Fibroblast of skin of back (primary cell): Measurements from ENCODE around the gene CREB1.
A peak's percentile ranks its signal among the peaks of the same experiment; 100 is the strongest.

ENCODE experiments used
- DNase-seq: peaks from one replicate; pipeline ENCODE4 v3.0.0-alpha.2; 2013

Gene CREB1

DNA sequence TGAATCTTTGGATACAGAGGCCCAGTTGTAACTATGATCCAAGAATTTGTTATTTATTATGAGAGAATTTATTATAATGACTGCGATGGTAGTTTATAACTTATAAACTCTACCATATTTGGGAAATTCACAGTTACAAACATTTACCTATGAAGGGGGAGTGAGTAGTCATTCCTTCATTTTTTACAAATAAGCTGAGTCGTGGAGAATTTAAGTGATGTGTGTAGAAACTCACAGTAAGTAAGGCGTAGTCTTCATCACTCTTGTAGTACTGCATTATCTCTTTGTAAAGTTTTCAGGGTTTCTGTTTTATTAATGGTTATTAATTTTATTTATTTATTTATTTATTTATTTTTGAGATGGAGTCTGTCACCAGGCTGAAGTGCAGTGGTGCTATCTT, 13.5 kb downstream of the CREB1 start:
- DNase-seq = no peak

DNA sequence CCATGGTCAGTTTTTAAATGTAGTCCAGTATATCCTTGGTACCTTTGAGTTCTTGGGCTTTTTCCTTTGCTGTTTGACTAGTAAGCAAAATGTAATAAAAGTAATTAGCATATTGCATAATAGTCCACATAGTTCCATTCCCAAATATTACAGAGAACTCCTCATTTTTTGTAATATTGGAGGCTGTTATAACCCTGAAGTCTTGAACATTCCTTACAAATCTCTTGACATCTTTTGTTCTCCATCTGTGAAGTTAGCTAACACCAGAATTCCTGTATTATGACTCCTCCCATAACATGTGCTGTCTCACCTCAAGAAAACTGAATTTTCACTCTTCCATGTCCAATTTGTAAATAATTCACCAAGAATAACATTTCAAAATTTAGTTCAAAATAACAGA, 17.1 kb downstream of the CREB1 start:
- no peak for DNase-seq

DNA sequence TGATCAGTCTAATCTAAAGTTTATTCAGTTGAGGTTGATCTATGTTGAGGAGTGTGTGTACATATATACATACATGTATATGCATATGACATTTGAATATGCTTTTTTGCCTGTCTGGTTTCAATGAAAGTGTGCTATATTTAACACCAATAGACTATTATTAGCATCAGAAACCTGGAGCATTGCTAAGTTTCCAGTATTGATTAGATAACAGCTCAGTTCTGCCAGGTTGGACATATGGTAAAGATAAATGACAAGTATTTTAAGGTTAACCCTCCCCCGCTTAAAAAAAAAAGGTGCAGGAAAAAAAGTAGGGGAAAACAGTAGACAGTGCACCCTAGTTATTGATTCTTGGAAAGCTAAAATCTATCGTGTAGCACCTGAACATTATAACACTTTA, 19.4 kb downstream of the CREB1 start:
- DNase-seq = no peak

DNA sequence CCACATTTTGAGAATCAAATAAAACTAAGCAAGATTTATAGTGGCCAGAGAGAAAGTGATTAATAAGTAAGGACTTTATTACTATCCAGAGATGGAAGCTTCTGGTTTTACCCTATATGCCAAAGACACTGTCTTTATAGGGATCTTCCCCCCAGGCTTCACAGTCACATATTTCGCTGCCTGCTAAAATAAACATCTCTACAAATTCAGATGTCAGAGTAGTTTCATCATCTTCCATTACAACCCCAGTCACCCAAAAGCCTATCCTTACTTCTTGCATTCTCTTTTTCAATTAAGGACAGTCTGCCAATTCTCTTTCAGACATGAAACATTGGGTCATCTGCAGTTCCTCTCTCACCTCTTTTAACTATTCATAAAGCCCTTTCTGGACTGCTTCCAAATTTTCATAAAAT, 28.3 kb downstream of the CREB1 start:
- peak; percentile 92 for DNase-seq

DNA sequence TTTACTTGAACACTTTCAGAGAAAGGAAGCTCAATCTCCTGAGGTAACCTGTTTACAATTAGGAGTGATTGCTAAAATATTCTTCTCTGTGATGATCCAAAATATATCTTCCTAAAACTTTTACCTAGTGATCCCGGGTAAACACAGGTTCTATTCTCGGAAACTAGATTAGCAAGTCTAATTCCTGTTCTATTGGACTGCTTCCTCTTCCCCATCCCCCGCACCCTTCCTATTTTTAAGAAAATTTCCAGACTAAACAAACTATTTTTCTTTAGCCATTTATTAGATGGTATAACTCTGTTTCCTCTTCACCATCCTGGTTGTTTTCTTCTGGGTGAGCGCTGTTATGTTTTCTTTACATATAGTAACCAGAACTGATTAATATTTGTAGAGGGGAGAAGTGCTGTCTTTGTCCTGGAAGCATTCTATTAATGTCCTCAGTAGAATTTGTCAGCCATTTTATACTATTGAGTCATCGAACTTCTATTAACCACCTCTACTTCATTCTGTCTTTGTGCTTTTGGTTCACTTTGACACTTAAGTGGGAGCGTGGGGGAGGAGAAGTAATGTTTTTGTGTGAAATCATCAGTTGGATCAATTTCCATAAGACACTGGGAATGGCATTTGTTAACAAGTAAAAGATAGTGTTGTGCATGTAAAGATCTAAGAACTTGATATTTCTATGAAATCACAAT, 31.8 kb downstream of the CREB1 start:
- DNase-seq = peak; percentile 28

DNA sequence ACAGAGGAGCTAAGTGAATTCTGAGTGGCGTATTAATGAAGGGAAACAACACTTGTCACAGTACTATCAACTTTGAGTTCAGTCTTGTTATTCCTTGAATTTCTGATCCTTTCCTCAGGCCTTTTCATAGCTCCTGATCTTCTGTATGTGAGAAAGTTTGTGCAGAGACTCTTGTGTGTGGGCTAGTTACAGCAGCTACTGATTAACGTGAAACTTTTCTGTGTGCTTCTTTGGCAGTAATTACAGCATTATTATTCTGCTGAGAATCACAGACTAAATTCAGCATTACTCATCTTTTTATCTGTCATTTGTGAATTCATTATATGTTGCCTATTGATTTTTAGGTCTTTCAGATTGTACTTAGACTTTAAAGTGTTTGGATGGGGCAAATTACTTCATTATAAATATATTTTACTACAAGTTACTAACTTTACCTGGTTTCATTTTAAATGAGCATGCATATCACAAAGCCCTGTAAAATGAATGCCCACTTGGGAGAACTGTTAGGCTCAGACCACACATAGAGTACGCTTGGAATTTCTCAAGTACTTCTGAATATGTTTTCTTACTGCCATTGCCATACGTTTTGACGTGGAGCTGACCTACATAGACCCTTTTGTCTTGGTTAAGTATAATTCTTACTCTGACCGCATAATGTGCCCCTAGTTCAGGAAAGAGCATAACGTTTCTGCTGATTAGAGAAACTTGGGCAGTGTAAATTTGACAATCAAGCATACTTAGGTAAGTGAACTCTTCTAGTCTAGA, 36.2 kb downstream of the CREB1 start:
- DNase-seq = no peak

DNA sequence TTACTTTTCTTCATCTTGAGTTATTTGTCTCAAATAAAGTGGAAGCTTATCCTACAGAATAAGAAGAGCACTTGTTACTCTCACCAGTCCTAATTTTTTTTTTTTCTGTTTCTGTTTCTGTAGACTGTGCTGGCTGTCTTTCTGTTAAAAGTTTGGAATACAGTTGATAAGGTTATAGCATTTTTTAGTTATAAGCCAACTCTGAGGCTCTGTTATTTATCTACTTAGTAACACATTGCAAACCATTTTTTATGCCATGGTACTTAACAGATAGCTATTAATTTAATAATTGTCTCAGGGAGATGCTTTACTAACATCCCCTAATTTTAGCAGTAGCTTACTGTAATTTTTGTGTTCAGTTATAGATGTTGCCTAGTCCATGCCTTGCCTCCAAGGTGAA, 37.9 kb downstream of the CREB1 start:
- DNase-seq = no peak

DNA sequence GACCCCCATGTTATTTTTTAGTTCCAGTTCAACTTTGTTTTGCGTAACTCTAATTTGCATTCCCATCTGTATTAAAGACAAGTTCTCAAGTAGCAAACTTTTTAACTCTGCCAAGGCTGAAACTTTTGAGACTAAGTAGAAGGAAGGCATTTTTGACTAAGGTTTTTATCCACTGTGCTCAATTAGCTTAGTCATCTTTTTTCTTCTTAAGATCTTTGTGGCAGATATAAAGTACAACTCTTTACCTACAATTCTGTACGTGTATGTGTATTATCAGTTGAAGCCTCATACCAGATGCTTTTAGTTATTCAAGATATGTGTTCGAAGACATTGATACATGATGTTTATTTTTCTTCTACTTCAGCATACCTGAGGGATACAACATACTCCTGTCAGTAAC, 41.6 kb downstream of the CREB1 start:
- no peak for DNase-seq

DNA sequence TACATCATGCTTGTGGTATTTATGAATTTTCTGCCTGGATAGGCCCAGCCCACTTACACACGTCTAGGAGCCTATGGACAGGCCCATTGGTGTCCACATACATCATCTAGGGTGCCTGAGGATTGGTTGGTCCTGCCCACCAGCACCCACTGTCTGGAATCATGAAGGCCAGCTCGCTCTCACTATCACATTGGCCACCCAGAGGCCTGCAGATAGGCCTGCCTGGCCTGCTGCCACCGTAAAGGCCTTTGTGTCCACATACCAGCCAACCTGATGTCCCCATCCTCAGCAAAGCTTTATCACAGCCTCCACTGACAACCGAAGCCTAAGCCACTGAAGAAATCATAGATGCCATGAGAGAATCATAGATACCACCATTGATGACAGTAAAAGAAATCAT, 55.2 kb downstream of the CREB1 start:
- no peak for DNase-seq

DNA sequence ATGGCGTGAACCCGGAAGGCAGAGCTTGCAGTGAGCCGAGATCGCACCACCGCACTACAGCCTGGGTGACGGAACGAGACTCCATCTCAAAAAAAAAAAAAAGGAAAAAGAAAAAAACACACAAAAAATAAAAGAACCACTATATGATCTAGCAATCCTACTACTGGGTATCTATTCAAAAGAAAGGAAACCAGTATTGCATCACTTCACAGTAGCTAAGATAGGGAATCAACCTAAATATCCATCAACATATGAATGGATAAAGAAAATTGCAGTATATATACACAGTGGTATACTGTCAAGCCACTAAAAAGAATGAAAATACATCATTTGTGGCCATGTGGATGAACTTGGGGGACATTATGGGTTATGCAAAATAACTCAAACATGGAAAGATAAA, 57.5 kb downstream of the CREB1 start:
- no peak for DNase-seq

DNA sequence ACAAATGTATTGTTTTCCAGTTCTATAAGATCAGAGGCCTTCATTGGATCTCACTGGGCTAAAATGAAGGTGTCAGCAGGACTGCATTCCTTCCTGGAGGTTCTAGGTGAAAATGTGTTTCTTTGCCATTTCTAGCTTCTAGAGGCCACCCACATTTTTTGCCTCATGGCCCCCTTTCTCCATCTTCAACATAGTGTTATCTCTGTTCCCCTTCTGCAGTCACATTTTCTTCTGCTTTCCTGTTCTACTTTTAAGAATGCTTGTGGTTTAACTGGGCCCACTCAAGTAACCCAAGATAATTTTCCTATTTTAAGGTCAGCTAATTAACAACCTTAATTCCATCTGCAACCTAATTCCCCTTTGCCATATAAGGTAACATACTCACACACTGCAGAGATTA, 59.4 kb downstream of the CREB1 start:
- DNase-seq = no peak

DNA sequence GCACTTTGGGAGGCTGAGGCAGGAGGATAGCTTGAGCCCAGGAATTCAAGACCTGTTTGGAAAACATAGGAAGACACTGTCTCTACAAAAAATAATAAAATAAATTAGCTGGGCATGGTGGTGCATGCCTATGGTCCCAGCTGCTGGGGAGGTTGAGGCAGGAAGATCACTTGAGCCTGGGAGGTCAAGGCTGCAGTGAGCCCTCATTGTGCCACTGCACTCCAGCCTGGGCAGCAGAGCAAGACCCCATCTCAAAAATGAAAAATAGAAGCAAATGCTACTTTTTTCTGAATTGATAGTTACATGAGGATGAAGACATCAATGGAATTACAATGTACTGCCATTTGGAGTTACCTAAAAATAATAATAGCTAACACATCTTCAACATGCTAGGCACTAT, 63.5 kb downstream of the CREB1 start:
- DNase-seq = no peak

DNA sequence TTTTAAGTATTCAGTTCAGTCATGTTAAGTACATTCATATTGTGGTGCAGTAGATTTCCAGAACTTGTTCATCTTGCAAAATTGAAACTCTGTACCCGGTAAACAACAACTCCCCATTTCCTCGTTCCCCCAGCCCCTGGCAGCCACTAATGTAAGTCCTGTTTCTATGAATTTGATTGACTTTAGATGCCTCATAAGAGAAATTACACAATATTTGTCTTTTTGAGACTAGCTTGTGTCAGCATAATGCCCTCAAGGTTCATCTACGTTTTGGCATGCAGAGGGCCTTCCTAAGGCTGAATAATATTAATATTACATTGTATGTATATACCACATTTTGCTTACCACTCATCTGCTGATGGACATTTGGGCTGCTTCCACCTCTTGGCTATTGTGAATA, 64.5 kb downstream of the CREB1 start:
- DNase-seq = no peak

DNA sequence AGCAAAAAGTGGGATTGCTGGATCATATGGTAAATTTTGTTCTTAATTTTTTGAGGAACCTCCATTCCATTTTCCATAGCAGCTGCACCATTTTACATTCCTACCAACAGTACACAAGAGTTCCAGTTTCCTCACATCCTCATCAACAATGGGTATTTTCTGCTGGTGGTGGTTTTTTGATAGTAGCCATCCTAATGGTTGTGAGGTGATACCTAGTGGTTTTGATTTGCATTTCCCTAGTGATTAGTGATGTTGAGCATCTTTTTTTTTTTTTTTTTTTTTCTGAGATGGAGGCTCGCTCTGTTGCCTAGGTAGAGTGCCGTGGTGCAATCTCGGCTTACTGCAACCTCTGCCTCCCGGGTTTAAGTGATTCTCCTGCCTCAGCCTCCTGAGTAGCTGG, 65.0 kb downstream of the CREB1 start:
- DNase-seq = no peak

DNA sequence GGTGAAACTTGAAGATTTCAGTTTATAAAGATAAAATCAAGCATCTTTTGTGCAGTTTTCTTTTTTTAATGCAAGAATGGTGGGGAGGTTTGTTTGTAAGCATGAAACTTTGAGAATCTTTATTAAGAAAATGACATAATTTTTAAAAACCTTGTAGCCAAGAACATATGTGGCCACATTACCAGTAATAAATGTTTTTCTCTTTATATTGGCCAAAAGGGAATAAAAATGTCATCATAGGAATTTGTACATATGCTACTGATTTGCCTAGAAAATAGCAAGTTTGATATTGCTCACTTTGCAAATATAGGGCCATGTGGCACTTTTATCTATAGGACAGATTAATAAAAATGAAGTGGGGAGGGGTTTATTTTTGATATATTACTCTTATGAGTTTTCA, 69.9 kb downstream of the CREB1 start:
- DNase-seq = no peak

DNA sequence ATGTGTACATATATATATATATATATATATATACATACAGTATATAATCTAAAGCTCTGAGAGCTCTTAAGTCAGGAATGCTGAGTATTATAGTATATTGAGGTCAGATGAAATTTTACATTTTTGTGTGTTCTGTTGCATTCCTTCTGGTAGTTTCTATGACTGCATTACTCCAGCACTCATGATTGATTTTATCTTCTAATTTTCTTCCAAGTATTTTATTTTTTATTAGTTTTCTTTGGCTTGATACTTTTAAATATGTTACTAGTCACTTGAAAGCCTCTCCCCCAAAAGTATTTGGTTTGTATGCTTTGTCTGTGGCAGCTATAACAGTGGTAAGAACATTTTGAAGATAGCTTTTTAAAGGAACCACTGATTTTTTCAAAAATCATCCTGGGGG, 70.5 kb downstream of the CREB1 start:
- peak; percentile 54 for DNase-seq

DNA sequence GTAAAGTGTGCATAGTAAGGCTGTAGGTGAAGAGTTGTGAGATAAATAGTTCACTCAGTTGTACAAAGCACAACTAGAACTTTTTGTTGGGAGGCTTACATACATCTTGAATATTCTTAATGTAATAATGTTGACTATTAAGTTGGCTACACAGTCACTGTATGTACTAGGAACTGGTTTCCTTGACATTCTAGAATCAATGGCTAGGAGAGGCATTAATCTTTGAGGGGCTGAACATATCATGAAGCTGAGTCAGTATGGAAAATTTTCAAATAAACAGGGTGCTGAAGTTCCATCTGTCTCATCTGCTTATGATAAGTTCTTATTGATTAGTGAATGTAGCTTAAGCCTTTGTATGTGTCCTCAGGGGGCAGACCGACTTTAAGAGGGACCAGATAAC, 72.0 kb downstream of the CREB1 start:
- DNase-seq = no peak

DNA sequence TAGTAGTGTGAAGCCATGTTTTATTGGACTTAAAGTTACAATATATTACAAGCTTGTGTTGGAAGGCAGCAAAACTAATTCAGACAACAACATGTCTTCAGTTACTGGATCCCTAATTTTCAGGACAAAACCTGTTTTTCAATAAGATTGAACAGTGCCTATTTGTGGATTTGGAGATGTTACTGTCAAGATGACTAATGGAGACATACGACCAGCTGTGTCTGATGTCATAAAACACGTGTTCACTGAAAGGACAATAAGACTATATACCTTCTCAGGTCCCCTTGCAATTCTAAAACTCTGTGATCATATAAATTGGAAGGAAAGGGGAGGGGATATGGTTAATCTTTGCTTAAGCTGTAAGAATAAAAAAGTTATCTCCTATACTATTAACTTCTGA, 73.7 kb downstream of the CREB1 start:
- no peak for DNase-seq

DNA sequence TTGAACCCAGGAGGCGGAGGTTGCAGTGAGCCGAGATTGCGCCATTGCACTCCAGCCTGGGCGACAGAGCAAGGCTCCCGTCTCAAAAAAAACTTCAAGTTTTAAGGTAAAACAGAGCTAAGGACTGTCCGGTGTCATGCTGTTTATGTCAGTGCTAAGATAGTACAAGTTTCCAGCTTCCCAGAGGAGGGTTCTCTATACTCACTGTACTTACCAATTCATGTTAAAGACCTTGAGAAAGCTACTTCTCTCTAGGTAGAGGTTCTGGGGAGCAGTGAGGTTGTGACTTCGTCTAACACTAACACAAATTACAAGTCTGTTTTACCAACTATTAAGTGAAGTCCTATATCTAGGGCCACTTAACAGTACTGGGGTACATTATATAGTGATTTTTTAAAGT, 76.6 kb downstream of the CREB1 start:
- no peak for DNase-seq

DNA sequence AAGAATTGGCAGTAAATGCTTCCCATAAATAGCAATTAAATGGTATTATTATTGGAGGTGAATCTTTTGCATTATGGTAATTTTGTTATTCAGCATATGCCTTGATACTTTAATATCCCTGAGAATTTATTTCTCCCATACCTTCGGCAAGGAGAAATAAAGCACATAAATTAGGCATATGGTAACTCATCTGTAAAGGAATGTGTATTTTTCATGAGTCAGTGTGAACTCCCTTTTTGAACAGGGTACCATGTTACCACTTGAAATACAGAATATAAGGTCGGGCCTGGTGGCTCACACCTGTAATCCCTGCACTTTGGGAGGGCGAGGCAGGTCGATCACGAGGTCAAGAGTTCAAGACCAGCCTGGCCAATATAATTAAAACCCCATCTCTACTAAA, 77.1 kb downstream of the CREB1 start:
- no peak for DNase-seq

DNA sequence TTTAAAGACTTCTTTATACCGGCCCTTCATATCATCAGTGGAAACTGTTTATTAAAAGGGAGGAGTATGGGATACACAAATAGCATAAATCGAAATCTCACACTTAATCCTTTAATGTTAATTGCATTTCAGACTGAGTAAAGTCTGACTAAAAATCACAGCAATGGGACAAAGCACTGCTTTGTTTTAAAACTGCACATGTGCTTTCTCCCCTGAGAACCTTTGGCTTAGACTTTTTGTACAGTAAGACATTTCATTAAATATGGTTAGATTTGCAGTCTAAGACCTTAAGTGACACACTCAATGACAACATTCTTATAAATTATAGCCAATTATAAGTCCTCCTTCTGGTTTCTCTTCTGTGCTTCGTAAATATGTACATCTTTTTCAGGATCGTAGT, 83.0 kb downstream of the CREB1 start:
- no peak for DNase-seq

DNA sequence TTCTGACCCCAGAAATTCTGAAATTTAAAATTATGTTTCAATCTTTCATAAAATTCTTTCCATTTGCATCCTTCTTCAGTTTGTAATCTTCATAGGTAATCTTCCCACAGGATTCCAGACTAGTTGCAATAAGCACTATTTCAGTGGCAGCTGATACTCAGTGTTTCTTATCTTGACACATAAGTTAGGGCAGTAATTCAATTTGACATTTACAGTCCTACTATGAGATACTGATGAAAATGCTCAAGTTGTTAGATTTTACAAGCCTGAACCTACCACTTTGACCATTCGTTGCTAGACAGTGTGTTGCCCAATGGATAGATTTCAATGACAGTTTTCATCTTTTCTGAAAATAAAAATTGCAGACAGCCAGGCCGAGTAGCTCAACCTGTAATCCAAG, 85.1 kb downstream of the CREB1 start:
- DNase-seq = no peak

DNA sequence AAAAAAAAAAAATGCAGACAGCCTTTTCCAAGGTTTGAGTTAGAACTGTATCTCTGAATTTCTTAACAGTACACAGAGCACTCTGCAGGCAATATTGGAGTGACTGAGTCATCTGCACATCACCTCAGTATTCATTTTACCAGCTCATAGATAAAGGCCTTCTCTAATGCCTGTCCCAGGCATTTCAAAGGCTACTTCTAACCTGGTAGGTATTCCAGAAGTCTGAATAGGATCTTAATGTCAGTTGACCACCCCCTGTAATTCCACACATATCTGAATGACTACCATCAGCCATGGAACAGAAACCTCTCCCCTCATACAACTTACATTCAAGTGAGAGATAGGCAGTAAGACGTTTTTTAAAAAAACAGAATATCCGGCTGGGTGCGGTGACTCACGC, 86.4 kb downstream of the CREB1 start:
- peak; percentile 27 for DNase-seq

DNA sequence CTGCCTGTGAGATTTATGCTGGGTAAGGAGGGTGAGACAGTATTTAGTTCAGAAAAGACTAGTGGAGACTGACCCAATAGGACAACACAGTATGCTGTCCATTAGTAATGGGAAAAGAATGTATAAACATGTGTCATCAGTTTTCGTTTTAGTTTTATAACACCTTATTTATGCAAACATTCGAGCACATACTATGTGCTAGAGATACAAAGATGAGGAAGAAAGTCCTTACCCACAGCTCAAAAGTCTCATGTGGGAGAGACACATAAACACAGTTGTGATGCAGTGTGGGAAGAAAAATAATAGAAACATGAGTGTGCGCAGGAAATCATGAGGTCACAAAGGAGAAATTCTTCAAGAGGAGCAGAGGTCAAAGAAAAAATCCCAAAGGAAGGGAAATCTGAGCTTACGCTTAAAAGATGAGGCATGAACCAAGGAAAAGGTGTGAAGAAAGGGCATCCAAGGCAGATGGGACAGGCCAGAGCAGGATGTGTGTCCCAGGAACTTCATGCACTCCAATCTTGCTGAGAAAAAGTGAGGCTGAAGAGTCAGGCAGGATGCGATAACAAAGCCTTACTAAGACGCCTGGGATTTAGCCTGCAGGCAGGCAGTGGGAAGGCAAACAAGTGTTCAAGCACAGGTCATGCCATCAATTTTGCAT, 87.4 kb downstream of the CREB1 start:
- peak; percentile 86 for DNase-seq
